ENCODE data around the gene TRMT6. TPM values are rescaled to one million over a fixed set of nuclear protein-coding genes. Genes with fewer than 3 reads are reported as not detected.

TRMT6 gene
- total RNA-seq (ENCODE audit: unreplicated experiment): 18.4 TPM
- long read RNA-seq, partial matches to known transcripts: 5 of 6 reads
- long read RNA-seq, other reads (novel, unspliced or antisense): 0 of 6 reads

GRCh38 chr20:5950271-5951031 is at the start of gene TRMT6, which contains the start of gene MCM8:
TRMT6 (minus strand) TSS chr20:5950533; CDS start chr20:5950405, 128 bp downstream.
MCM8 (plus strand) TSS chr20:5950652; CDS start chr20:5952016, 1,364 bp downstream.
- TF ChIP-seq CTCF (IDR thresholded peaks at IDR 0.05; ENCODE audit: partially characterized antibody, unreplicated experiment): no peak
- H3K36me3 Mint-ChIP-seq (ENCODE audit: unreplicated experiment): no peaks in the 10 kb centered on the region
- peaks cover 5% of the 10 kb centered on the region for H3K4me1 Mint-ChIP-seq (ENCODE audit: low read depth, unreplicated experiment)
- peak; percentile 96 for DNase-seq
- H3K27me3 Mint-ChIP-seq (ENCODE audit: unreplicated experiment): peaks cover 5% of the 10 kb centered on the region
- H3K27ac Mint-ChIP-seq (ENCODE audit: unreplicated experiment): peak within 1 kb of the TSS; percentile 84
- peak within 1 kb of the TSS; percentile 99 for H3K4me3 Mint-ChIP-seq (ENCODE audit: unreplicated experiment)
- H3K9me3 Mint-ChIP-seq (ENCODE audit: unreplicated experiment): peaks cover 4% of the 10 kb centered on the region

- no peak for TF ChIP-seq CTCF (IDR thresholded peaks at IDR 0.05; ENCODE audit: partially characterized antibody, unreplicated experiment)
- Mint-ChIP-seq H3K9me3 (ENCODE audit: unreplicated experiment) (no peaks in the 10 kb centered on the region), H3K36me3 (ENCODE audit: unreplicated experiment) (no peaks in the 10 kb centered on the region), H3K27me3 (ENCODE audit: unreplicated experiment) (no peaks in the 10 kb centered on the region), H3K27ac (ENCODE audit: unreplicated experiment) (no peak overlapping the region), H3K4me1 (ENCODE audit: low read depth, unreplicated experiment) (peaks cover 1% of the 10 kb centered on the region), H3K4me3 (ENCODE audit: unreplicated experiment) (no peak overlapping the region)
- no peak for DNase-seq
These were observed 49.5 kb upstream of the TRMT6 start for GRCh38 chr20:5999783-6000182.

GRCh38 chr20:5996765-5997164 is 46.4 kb upstream of the TRMT6 start:
- no peak overlapping the region for H3K27ac Mint-ChIP-seq (ENCODE audit: unreplicated experiment)
- no peak for TF ChIP-seq CTCF (IDR thresholded peaks at IDR 0.05; ENCODE audit: partially characterized antibody, unreplicated experiment)
- H3K4me1 Mint-ChIP-seq (ENCODE audit: low read depth, unreplicated experiment): no peaks in the 10 kb centered on the region
- H3K9me3 Mint-ChIP-seq (ENCODE audit: unreplicated experiment): no peaks in the 10 kb centered on the region
- no peak overlapping the region for H3K4me3 Mint-ChIP-seq (ENCODE audit: unreplicated experiment)
- H3K36me3 Mint-ChIP-seq (ENCODE audit: unreplicated experiment): no peaks in the 10 kb centered on the region
- DNase-seq: no peak
- H3K27me3 Mint-ChIP-seq (ENCODE audit: unreplicated experiment): no peaks in the 10 kb centered on the region

GRCh38 chr20:5991623-5992441 is 41.5 kb upstream of the TRMT6 start:
- Mint-ChIP-seq H3K27me3 (ENCODE audit: unreplicated experiment) (no peaks in the 10 kb centered on the region), H3K4me1 (ENCODE audit: low read depth, unreplicated experiment) (no peaks in the 10 kb centered on the region), H3K4me3 (ENCODE audit: unreplicated experiment) (no peak overlapping the region), H3K9me3 (ENCODE audit: unreplicated experiment) (no peaks in the 10 kb centered on the region), H3K36me3 (ENCODE audit: unreplicated experiment) (no peaks in the 10 kb centered on the region), H3K27ac (ENCODE audit: unreplicated experiment) (no peak overlapping the region)
- DNase-seq: no peak
- TF ChIP-seq CTCF (IDR thresholded peaks at IDR 0.05; ENCODE audit: partially characterized antibody, unreplicated experiment): no peak

Data from glutamatergic neuron (in vitro differentiated cells).